ENCODE data around the gene DLK2. TPM values are rescaled to one million over a fixed set of nuclear protein-coding genes. Genes with fewer than 3 reads are reported as not detected.

DLK2 gene
- total and polyA plus RNA-seq, 2 experiments from 2014 or later = 0.21 to 0.47 TPM

DNA sequence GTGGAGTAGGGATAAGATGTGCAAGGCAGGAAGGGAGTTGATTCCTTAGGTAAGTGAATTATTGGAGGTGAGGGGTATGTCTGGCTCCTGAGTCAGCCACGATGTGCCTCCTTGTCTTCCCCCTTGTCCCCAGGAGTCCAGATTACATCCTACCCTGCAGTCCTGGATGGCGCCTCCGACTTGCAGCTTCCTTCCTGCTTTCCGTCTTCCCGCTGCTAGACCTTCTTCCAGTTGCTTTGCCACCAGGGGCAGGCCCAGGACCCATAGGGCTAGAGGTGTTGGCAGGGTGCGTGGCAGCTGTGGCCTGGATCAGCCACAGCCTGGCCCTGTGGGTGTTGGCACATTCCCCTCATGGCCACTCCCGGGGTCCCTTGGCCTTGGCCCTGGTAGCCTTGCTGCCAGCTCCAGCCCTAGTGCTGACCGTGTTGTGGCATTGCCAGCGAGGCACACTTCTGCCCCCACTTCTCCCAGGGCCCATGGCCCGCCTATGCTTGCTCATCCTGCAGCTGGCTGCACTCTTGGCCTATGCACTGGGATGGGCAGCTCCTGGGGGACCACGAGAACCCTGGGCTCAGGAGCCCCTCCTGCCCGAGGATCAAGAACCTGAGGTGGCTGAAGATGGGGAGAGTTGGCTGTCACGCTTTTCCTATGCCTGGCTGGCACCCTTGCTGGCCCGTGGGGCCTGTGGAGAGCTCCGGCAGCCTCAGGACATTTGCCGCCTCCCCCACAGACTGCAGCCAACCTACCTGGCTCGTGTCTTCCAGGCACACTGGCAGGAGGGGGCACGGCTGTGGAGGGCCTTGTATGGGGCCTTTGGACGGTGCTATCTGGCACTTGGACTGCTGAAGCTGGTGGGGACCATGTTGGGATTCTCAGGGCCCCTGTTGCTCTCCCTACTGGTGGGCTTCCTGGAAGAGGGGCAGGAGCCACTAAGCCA lies 23.1 kb downstream of the DLK2 start:
- H4K20me1 ChIP-seq (replicated peaks; ENCODE audit: insufficient read depth) = no peaks in the 10 kb centered on the region
- no peak overlapping the region for H3K4me2 ChIP-seq
- peaks cover 4% of the 10 kb centered on the region; the same call in 1 of the 2 replicates for H3F3A ChIP-seq (replicated peaks; ENCODE audit: low read depth)
- no peak overlapping the region for H3K4me3 ChIP-seq
- TF ChIP-seq EZH2 (IDR thresholded peaks at IDR 0.05; ENCODE audit: low read depth, unreplicated experiment) = no peak
- TF ChIP-seq, protein P1, sequence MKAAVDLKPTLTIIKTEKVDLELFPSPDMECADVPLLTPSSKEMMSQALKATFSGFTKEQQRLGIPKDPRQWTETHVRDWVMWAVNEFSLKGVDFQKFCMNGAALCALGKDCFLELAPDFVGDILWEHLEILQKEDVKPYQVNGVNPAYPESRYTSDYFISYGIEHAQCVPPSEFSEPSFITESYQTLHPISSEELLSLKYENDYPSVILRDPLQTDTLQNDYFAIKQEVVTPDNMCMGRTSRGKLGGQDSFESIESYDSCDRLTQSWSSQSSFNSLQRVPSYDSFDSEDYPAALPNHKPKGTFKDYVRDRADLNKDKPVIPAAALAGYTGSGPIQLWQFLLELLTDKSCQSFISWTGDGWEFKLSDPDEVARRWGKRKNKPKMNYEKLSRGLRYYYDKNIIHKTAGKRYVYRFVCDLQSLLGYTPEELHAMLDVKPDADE (IDR thresholded peaks at IDR 0.05) = no peak
- TF ChIP-seq, protein P2, sequence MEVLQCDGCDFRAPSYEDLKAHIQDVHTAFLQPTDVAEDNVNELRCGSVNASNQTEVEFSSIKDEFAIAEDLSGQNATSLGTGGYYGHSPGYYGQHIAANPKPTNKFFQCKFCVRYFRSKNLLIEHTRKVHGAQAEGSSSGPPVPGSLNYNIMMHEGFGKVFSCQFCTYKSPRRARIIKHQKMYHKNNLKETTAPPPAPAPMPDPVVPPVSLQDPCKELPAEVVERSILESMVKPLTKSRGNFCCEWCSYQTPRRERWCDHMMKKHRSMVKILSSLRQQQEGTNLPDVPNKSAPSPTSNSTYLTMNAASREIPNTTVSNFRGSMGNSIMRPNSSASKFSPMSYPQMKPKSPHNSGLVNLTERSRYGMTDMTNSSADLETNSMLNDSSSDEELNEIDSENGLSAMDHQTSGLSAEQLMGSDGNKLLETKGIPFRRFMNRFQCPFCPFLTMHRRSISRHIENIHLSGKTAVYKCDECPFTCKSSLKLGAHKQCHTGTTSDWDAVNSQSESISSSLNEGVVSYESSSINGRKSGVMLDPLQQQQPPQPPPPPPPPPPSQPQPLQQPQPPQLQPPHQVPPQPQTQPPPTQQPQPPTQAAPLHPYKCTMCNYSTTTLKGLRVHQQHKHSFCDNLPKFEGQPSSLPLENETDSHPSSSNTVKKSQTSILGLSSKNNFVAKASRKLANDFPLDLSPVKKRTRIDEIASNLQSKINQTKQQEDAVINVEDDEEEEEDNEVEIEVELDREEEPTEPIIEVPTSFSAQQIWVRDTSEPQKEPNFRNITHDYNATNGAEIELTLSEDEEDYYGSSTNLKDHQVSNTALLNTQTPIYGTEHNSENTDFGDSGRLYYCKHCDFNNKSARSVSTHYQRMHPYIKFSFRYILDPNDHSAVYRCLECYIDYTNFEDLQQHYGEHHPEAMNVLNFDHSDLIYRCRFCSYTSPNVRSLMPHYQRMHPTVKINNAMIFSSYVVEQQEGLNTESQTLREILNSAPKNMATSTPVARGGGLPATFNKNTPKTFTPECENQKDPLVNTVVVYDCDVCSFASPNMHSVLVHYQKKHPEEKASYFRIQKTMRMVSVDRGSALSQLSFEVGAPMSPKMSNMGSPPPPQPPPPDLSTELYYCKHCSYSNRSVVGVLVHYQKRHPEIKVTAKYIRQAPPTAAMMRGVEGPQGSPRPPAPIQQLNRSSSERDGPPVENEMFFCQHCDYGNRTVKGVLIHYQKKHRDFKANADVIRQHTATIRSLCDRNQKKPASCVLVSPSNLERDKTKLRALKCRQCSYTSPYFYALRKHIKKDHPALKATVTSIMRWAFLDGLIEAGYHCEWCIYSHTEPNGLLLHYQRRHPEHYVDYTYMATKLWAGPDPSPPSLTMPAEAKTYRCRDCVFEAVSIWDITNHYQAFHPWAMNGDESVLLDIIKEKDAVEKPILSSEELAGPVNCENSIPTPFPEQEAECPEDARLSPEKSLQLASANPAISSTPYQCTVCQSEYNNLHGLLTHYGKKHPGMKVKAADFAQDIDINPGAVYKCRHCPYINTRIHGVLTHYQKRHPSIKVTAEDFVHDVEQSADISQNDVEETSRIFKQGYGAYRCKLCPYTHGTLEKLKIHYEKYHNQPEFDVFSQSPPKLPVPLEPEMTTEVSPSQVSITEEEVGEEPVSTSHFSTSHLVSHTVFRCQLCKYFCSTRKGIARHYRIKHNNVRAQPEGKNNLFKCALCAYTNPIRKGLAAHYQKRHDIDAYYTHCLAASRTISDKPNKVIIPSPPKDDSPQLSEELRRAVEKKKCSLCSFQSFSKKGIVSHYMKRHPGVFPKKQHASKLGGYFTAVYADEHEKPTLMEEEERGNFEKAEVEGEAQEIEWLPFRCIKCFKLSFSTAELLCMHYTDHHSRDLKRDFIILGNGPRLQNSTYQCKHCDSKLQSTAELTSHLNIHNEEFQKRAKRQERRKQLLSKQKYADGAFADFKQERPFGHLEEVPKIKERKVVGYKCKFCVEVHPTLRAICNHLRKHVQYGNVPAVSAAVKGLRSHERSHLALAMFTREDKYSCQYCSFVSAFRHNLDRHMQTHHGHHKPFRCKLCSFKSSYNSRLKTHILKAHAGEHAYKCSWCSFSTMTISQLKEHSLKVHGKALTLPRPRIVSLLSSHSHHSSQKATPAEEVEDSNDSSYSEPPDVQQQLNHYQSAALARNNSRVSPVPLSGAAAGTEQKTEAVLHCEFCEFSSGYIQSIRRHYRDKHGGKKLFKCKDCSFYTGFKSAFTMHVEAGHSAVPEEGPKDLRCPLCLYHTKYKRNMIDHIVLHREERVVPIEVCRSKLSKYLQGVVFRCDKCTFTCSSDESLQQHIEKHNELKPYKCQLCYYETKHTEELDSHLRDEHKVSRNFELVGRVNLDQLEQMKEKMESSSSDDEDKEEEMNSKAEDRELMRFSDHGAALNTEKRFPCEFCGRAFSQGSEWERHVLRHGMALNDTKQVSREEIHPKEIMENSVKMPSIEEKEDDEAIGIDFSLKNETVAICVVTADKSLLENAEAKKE (CRISPR knock-in tag; IDR thresholded peaks at IDR 0.05) = no peak
- no peak for TF ChIP-seq NANOG (IDR thresholded peaks at IDR 0.05; ENCODE audit: borderline replicate concordance)
- TF ChIP-seq EZH2phosphoT487 (IDR thresholded peaks at IDR 0.05; ENCODE audit: unreplicated experiment) = no peak
- no peak for TF ChIP-seq ZNF331 (CRISPR knock-in tag; IDR thresholded peaks at IDR 0.05; ENCODE audit: low read depth)
- no peak for TF ChIP-seq ZNF114 (CRISPR knock-in tag; IDR thresholded peaks at IDR 0.05)
- no peak for TF ChIP-seq STAT1 (IDR thresholded peaks at IDR 0.05; ENCODE audit: unreplicated experiment)
- TF ChIP-seq POLR2AphosphoS5 (IDR thresholded peaks at IDR 0.05; ENCODE audit: low read depth) = no peak
- TF ChIP-seq CREB1 (CRISPR knock-in tag; IDR thresholded peaks at IDR 0.05; ENCODE audit: low read depth) = no peak
- TF ChIP-seq, protein P3, sequence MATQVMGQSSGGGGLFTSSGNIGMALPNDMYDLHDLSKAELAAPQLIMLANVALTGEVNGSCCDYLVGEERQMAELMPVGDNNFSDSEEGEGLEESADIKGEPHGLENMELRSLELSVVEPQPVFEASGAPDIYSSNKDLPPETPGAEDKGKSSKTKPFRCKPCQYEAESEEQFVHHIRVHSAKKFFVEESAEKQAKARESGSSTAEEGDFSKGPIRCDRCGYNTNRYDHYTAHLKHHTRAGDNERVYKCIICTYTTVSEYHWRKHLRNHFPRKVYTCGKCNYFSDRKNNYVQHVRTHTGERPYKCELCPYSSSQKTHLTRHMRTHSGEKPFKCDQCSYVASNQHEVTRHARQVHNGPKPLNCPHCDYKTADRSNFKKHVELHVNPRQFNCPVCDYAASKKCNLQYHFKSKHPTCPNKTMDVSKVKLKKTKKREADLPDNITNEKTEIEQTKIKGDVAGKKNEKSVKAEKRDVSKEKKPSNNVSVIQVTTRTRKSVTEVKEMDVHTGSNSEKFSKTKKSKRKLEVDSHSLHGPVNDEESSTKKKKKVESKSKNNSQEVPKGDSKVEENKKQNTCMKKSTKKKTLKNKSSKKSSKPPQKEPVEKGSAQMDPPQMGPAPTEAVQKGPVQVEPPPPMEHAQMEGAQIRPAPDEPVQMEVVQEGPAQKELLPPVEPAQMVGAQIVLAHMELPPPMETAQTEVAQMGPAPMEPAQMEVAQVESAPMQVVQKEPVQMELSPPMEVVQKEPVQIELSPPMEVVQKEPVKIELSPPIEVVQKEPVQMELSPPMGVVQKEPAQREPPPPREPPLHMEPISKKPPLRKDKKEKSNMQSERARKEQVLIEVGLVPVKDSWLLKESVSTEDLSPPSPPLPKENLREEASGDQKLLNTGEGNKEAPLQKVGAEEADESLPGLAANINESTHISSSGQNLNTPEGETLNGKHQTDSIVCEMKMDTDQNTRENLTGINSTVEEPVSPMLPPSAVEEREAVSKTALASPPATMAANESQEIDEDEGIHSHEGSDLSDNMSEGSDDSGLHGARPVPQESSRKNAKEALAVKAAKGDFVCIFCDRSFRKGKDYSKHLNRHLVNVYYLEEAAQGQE (IDR thresholded peaks at IDR 0.05; ENCODE audit: unreplicated experiment) = no peak
- TF ChIP-seq, protein P4, sequence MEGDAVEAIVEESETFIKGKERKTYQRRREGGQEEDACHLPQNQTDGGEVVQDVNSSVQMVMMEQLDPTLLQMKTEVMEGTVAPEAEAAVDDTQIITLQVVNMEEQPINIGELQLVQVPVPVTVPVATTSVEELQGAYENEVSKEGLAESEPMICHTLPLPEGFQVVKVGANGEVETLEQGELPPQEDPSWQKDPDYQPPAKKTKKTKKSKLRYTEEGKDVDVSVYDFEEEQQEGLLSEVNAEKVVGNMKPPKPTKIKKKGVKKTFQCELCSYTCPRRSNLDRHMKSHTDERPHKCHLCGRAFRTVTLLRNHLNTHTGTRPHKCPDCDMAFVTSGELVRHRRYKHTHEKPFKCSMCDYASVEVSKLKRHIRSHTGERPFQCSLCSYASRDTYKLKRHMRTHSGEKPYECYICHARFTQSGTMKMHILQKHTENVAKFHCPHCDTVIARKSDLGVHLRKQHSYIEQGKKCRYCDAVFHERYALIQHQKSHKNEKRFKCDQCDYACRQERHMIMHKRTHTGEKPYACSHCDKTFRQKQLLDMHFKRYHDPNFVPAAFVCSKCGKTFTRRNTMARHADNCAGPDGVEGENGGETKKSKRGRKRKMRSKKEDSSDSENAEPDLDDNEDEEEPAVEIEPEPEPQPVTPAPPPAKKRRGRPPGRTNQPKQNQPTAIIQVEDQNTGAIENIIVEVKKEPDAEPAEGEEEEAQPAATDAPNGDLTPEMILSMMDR (conservative IDR thresholded peaks at IDR 0.05; ENCODE audit: low read depth in 2 of 2) = no peak
- no peak for TF ChIP-seq JUNB (IDR thresholded peaks at IDR 0.05; ENCODE audit: unreplicated experiment)
- H3K4me3 Mint-ChIP-seq = no peak overlapping the region; the same call in 2 of the 3 replicates
- H3K9me2 ChIP-seq (ENCODE audit: insufficient read depth) = no peaks in the 10 kb centered on the region
- H2AFZ ChIP-seq = no peak overlapping the region
- peaks cover 10% of the 10 kb centered on the region for H3K4me1 ChIP-seq (ENCODE audit: insufficient read depth)
- no peak overlapping the region for H3K27ac ChIP-seq (ENCODE audit: low read depth)
- H3K27me3 Mint-ChIP-seq (ENCODE audit: insufficient read depth, low read depth, poor library complexity) = peaks cover 6% of the 10 kb centered on the region
- peaks cover 15% of the 10 kb centered on the region for H3K79me2 ChIP-seq (replicated peaks; ENCODE audit: insufficient read depth)
- DNase-seq (ENCODE audit: low spot score) = no peak
- H3K27ac Mint-ChIP-seq = no peak overlapping the region
- H3K36me3 Mint-ChIP-seq (ENCODE audit: low read depth) = peaks cover 3% of the 10 kb centered on the region; the same call in 1 of the 3 replicates
- no peaks in the 10 kb centered on the region for H3K9me3 Mint-ChIP-seq
- H3K4me1 Mint-ChIP-seq = peaks cover 13% of the 10 kb centered on the region
- no peaks in the 10 kb centered on the region for H3K27me3 ChIP-seq (ENCODE audit: insufficient read depth)
- H3K36me3 ChIP-seq (ENCODE audit: insufficient read depth) = no peaks in the 10 kb centered on the region
- ATAC-seq = no peak

All from GM23338 (cell line).